DOHH2 (cell line): ENCODE measurements around the gene KCNJ13.

Experiments
- H3F3A ChIP-seq: fragments of 200-600 bp; sonication (generic), shearing (Covaris generic); 2 replicates; pipeline ENCODE4 v1.6.0; 2016; ENCODE audit warnings: antibody characterized with exemption, mild to moderate bottlenecking; ENCODE audit not compliant: control insufficient read depth, insufficient read depth
- H3K27ac ChIP-seq: fragments of 200-600 bp; sonication (generic); 2 replicates; pipeline ENCODE4 v1.5.1; 2014; ENCODE audit warnings: low read depth, mild to moderate bottlenecking, low read length, moderate library complexity
- H3K27me3 ChIP-seq: fragments of 200-600 bp; sonication (generic); 2 replicates; pipeline ENCODE4 v1.6.1; 2014; ENCODE audit warnings: mild to moderate bottlenecking, low read length, mixed read lengths; ENCODE audit not compliant: control insufficient read depth
- H3K36me3 ChIP-seq: fragments of 200-600 bp; sonication (generic); 2 replicates; pipeline ENCODE4 v1.6.1; 2014; ENCODE audit warnings: mild to moderate bottlenecking, low read length, moderate library complexity, mixed read lengths; ENCODE audit not compliant: control insufficient read depth
- H3K4me1 ChIP-seq: fragments of 200-600 bp; sonication (generic); 2 replicates; pipeline ENCODE4 v1.6.1; 2014; ENCODE audit warnings: mild to moderate bottlenecking, low read length, mixed read lengths; ENCODE audit not compliant: control insufficient read depth
- H3K4me2 ChIP-seq: fragments of 200-600 bp; sonication (generic); 2 replicates; pipeline ENCODE4 v1.6.0; 2014; ENCODE audit warnings: mild to moderate bottlenecking, low read length, moderate library complexity
- H3K4me3 ChIP-seq: fragments of 200-600 bp; sonication (generic); 2 replicates; pipeline ENCODE4 v1.5.1; 2014; ENCODE audit warnings: mild to moderate bottlenecking, low read length, mixed read lengths
- H3K79me2 ChIP-seq: fragments of 200-600 bp; sonication (generic); 2 replicates; pipeline ENCODE4 v1.6.1; 2014; ENCODE audit warnings: mild to moderate bottlenecking, low read length, mixed read lengths; ENCODE audit not compliant: control insufficient read depth
- H3K9me2 ChIP-seq: fragments of 200-600 bp; sonication (generic); replicated peaks from 2 replicates; pipeline ENCODE4 v1.6.1; 2014; ENCODE audit warnings: mild to moderate bottlenecking, low read length, mixed read lengths; ENCODE audit not compliant: control insufficient read depth
- H3K9me3 ChIP-seq: fragments of 200-600 bp; sonication (generic); 2 replicates; pipeline ENCODE4 v1.6.1; 2014; ENCODE audit warnings: antibody characterized with exemption, low read length, mixed read lengths; ENCODE audit not compliant: control insufficient read depth, insufficient read depth
- H4K20me1 ChIP-seq: fragments of 200-600 bp; sonication (generic); 2 replicates; pipeline ENCODE4 v1.6.0; 2014; ENCODE audit warnings: low read depth, mild to moderate bottlenecking, antibody characterized with exemption, low read length, moderate library complexity; ENCODE audit not compliant: control insufficient read depth, insufficient read depth
- EZH2phosphoT487 ChIP-seq: fragments of 200-600 bp; sonication (generic); IDR thresholded peaks from 2 replicates; pipeline ENCODE4 v1.6.1; 2017; ENCODE audit warnings: borderline replicate concordance, mild to moderate bottlenecking, antibody characterized with exemption, low read length, moderate library complexity, mixed read lengths
- TF ChIP-seq, protein P1 (sequence below): fragments of 200-600 bp; sonication (generic); IDR thresholded peaks from one replicate; pipeline ENCODE4 v1.5.1; 2014; ENCODE audit warnings: antibody characterized with exemption, mild to moderate bottlenecking, low read depth, low read length; ENCODE audit not compliant: poor library complexity, severe bottlenecking

Gene KCNJ13

DNA sequence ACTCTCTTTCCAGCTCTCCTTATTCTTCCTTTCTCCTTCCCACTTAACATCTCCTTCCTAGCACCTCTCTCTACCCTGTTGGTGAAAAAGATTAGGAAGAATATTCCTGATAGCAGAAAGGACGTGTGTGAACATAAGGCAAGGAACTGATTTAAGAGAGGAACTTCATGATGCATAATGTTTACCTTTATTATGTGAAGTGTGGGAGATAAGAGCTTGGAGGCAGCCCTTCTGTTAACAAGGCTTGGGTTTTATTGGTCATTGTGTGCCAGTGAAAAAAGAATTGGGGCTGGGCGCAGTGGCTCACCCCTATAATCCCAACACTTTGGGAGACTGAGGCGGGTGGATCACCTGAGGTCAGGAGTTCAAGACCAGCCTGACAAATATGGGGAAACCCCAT is 34.4 kb downstream of the KCNJ13 start:
- TF ChIP-seq EZH2phosphoT487, result no peak
- TF ChIP-seq, protein P1, sequence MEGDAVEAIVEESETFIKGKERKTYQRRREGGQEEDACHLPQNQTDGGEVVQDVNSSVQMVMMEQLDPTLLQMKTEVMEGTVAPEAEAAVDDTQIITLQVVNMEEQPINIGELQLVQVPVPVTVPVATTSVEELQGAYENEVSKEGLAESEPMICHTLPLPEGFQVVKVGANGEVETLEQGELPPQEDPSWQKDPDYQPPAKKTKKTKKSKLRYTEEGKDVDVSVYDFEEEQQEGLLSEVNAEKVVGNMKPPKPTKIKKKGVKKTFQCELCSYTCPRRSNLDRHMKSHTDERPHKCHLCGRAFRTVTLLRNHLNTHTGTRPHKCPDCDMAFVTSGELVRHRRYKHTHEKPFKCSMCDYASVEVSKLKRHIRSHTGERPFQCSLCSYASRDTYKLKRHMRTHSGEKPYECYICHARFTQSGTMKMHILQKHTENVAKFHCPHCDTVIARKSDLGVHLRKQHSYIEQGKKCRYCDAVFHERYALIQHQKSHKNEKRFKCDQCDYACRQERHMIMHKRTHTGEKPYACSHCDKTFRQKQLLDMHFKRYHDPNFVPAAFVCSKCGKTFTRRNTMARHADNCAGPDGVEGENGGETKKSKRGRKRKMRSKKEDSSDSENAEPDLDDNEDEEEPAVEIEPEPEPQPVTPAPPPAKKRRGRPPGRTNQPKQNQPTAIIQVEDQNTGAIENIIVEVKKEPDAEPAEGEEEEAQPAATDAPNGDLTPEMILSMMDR, result no peak
- Histone ChIP-seq H3F3A (no peaks in the 10 kb centered on the region), H3K4me3 (no peak overlapping the region), H3K4me1 (no peaks in the 10 kb centered on the region), H3K27ac (no peak overlapping the region), H3K79me2 (no peaks in the 10 kb centered on the region; the same call in 1 of the 2 replicates), H3K9me2 (no peaks in the 10 kb centered on the region), H3K36me3 (peaks cover 12% of the 10 kb centered on the region), H3K9me3 (no peaks in the 10 kb centered on the region), H3K4me2 (no peak overlapping the region), H3K27me3 (no peaks in the 10 kb centered on the region), H4K20me1 (no peaks in the 10 kb centered on the region)

DNA sequence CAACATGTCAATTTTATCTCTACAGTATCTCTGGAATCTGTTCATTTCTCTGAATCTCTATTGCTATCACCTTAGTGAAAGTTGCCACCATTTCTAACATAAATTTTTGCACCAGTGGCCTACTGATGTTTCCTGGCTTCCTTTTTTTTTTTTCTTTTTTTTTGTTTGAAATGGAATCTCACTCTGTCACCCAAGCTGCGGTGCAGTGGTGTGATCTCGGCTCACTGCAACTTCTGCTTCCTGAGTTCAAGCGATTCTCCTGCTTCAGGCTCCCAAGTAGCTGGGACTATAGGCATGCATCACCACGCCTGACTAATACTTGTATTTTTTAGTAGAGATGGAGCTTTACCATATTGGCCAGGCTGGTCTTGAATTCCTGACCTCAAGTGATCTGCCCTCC is 35.1 kb downstream of the KCNJ13 start:
- H3K4me3 ChIP-seq, result no peak overlapping the region
- no peaks in the 10 kb centered on the region for H3K4me1 ChIP-seq
- H3F3A ChIP-seq, result no peaks in the 10 kb centered on the region
- no peaks in the 10 kb centered on the region for H4K20me1 ChIP-seq
- H3K27ac ChIP-seq, result no peak overlapping the region
- H3K79me2 ChIP-seq, result no peaks in the 10 kb centered on the region; the same call in 1 of the 2 replicates
- no peak for TF ChIP-seq EZH2phosphoT487
- TF ChIP-seq, protein P1, result no peak
- H3K9me3 ChIP-seq, result no peaks in the 10 kb centered on the region
- H3K27me3 ChIP-seq, result no peaks in the 10 kb centered on the region
- no peak overlapping the region for H3K4me2 ChIP-seq
- H3K36me3 ChIP-seq, result peaks cover 16% of the 10 kb centered on the region
- no peaks in the 10 kb centered on the region for H3K9me2 ChIP-seq

DNA sequence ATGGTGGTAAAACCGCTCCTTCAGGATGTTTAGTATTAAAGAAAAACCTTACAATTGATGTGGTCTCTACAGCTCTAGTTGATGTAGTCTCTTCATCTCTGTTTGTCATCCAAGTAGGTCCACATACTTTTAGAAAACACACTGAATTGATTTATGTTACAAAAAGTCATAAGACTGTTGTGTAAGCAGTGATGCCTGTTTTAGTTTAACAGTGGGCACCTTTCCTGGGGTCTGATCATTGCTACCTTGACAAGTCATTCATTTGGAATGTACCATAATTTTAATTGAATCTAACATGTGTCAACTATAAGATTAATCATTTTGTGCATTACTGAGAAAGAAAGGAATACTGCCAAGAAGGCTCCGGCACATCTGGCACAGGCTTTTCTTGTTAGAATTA is 44.9 kb downstream of the KCNJ13 start:
- Histone ChIP-seq H3K9me3 (no peaks in the 10 kb centered on the region), H3K27ac (no peak overlapping the region), H3K9me2 (no peaks in the 10 kb centered on the region), H3K36me3 (peaks cover 46% of the 10 kb centered on the region), H3K27me3 (no peaks in the 10 kb centered on the region), H3K4me1 (no peaks in the 10 kb centered on the region), H3K4me3 (no peak overlapping the region), H3F3A (no peaks in the 10 kb centered on the region), H3K79me2 (peaks cover 38% of the 10 kb centered on the region), H4K20me1 (no peaks in the 10 kb centered on the region), H3K4me2 (no peak overlapping the region)
- no peak for TF ChIP-seq EZH2phosphoT487
- TF ChIP-seq, protein P1, result no peak
